DOHH2 (cell line): ENCODE data around the gene KCNIP4.
A peak's percentile ranks its signal among the peaks of the same experiment; 100 is the strongest.

Experiments used
- H3F3A ChIP-seq: fragments of 200-600 bp; sonication (generic), shearing (Covaris generic); 2 replicates; pipeline ENCODE4 v1.6.0; 2016; ENCODE audit warnings: antibody characterized with exemption, mild to moderate bottlenecking; ENCODE audit not compliant: control insufficient read depth, insufficient read depth
- H3K27ac ChIP-seq: fragments of 200-600 bp; sonication (generic); 2 replicates; pipeline ENCODE4 v1.5.1; 2014; ENCODE audit warnings: low read depth, mild to moderate bottlenecking, low read length, moderate library complexity
- H3K27me3 ChIP-seq: fragments of 200-600 bp; sonication (generic); 2 replicates; pipeline ENCODE4 v1.6.1; 2014; ENCODE audit warnings: mild to moderate bottlenecking, low read length, mixed read lengths; ENCODE audit not compliant: control insufficient read depth
- H3K36me3 ChIP-seq: fragments of 200-600 bp; sonication (generic); 2 replicates; pipeline ENCODE4 v1.6.1; 2014; ENCODE audit warnings: mild to moderate bottlenecking, low read length, moderate library complexity, mixed read lengths; ENCODE audit not compliant: control insufficient read depth
- H3K4me1 ChIP-seq: fragments of 200-600 bp; sonication (generic); 2 replicates; pipeline ENCODE4 v1.6.1; 2014; ENCODE audit warnings: mild to moderate bottlenecking, low read length, mixed read lengths; ENCODE audit not compliant: control insufficient read depth
- H3K4me2 ChIP-seq: fragments of 200-600 bp; sonication (generic); 2 replicates; pipeline ENCODE4 v1.6.0; 2014; ENCODE audit warnings: mild to moderate bottlenecking, low read length, moderate library complexity
- H3K4me3 ChIP-seq: fragments of 200-600 bp; sonication (generic); 2 replicates; pipeline ENCODE4 v1.5.1; 2014; ENCODE audit warnings: mild to moderate bottlenecking, low read length, mixed read lengths
- H3K79me2 ChIP-seq: fragments of 200-600 bp; sonication (generic); 2 replicates; pipeline ENCODE4 v1.6.1; 2014; ENCODE audit warnings: mild to moderate bottlenecking, low read length, mixed read lengths; ENCODE audit not compliant: control insufficient read depth
- H3K9me2 ChIP-seq: fragments of 200-600 bp; sonication (generic); replicated peaks from 2 replicates; pipeline ENCODE4 v1.6.1; 2014; ENCODE audit warnings: mild to moderate bottlenecking, low read length, mixed read lengths; ENCODE audit not compliant: control insufficient read depth
- H3K9me3 ChIP-seq: fragments of 200-600 bp; sonication (generic); 2 replicates; pipeline ENCODE4 v1.6.1; 2014; ENCODE audit warnings: antibody characterized with exemption, low read length, mixed read lengths; ENCODE audit not compliant: control insufficient read depth, insufficient read depth
- H4K20me1 ChIP-seq: fragments of 200-600 bp; sonication (generic); 2 replicates; pipeline ENCODE4 v1.6.0; 2014; ENCODE audit warnings: low read depth, mild to moderate bottlenecking, antibody characterized with exemption, low read length, moderate library complexity; ENCODE audit not compliant: control insufficient read depth, insufficient read depth
- EZH2phosphoT487 ChIP-seq: fragments of 200-600 bp; sonication (generic); IDR thresholded peaks from 2 replicates; pipeline ENCODE4 v1.6.1; 2017; ENCODE audit warnings: borderline replicate concordance, mild to moderate bottlenecking, antibody characterized with exemption, low read length, moderate library complexity, mixed read lengths
- TF ChIP-seq, protein P1 (sequence below): fragments of 200-600 bp; sonication (generic); IDR thresholded peaks from one replicate; pipeline ENCODE4 v1.5.1; 2014; ENCODE audit warnings: antibody characterized with exemption, mild to moderate bottlenecking, low read depth, low read length; ENCODE audit not compliant: poor library complexity, severe bottlenecking

The KCNIP4 gene

DNA sequence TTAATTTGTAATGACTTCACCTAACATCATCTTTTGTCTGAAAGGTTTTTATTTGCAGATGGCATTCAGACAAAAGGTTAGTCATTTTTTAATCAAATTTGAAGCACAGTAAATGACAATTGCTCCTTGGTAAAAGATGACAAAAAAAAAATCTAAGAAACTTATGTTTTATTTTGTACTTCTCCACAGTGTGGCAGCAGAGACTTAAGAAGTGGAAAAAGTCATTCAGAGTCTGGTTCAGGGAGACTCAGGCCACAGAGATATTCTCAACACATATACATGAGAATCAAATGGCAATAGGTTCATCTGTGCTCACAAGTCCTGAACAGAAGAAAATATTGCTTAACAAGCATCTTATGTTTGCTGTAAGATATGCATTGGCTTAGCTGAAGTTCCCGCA is 436.2 kb downstream of the KCNIP4 start:
- Histone ChIP-seq H3K9me2 (no peaks in the 10 kb centered on the region), H3K4me3 (no peak overlapping the region), H3K27ac (no peak overlapping the region), H3K9me3 (no peaks in the 10 kb centered on the region), H3K4me2 (no peak overlapping the region), H3F3A (no peaks in the 10 kb centered on the region), H3K79me2 (no peaks in the 10 kb centered on the region), H4K20me1 (no peaks in the 10 kb centered on the region), H3K36me3 (no peaks in the 10 kb centered on the region), H3K4me1 (no peaks in the 10 kb centered on the region), H3K27me3 (no peaks in the 10 kb centered on the region)
- TF ChIP-seq EZH2phosphoT487 = no peak
- TF ChIP-seq, protein P1, sequence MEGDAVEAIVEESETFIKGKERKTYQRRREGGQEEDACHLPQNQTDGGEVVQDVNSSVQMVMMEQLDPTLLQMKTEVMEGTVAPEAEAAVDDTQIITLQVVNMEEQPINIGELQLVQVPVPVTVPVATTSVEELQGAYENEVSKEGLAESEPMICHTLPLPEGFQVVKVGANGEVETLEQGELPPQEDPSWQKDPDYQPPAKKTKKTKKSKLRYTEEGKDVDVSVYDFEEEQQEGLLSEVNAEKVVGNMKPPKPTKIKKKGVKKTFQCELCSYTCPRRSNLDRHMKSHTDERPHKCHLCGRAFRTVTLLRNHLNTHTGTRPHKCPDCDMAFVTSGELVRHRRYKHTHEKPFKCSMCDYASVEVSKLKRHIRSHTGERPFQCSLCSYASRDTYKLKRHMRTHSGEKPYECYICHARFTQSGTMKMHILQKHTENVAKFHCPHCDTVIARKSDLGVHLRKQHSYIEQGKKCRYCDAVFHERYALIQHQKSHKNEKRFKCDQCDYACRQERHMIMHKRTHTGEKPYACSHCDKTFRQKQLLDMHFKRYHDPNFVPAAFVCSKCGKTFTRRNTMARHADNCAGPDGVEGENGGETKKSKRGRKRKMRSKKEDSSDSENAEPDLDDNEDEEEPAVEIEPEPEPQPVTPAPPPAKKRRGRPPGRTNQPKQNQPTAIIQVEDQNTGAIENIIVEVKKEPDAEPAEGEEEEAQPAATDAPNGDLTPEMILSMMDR = peak; percentile 30

DNA sequence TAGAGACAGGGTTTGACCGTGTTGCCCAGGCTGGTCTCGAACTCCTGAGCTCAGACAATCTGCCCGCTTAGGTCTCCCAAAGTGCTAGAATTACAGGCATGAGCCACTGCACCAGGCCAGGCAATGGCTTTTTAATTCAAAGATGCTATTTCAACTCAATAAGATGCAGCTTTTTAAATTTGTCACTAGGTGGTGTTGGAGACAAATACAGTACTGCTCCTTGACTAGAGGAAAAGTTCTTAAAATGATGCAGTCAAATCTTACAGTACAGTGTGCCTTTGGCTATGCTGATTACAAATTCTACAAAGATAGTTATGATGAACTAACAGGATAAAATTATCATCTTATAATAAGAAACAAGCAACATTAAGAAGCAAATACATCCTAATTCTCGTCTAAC is 441.1 kb downstream of the KCNIP4 start:
- Histone ChIP-seq H3K79me2 (no peaks in the 10 kb centered on the region), H3K36me3 (no peaks in the 10 kb centered on the region), H3F3A (no peaks in the 10 kb centered on the region), H3K4me3 (no peak overlapping the region), H4K20me1 (no peaks in the 10 kb centered on the region), H3K4me2 (no peak overlapping the region), H3K9me2 (no peaks in the 10 kb centered on the region), H3K9me3 (no peaks in the 10 kb centered on the region), H3K4me1 (no peaks in the 10 kb centered on the region), H3K27me3 (no peaks in the 10 kb centered on the region), H3K27ac (no peak overlapping the region)
- TF ChIP-seq EZH2phosphoT487 = no peak
- TF ChIP-seq, protein P1 = no peak

DNA sequence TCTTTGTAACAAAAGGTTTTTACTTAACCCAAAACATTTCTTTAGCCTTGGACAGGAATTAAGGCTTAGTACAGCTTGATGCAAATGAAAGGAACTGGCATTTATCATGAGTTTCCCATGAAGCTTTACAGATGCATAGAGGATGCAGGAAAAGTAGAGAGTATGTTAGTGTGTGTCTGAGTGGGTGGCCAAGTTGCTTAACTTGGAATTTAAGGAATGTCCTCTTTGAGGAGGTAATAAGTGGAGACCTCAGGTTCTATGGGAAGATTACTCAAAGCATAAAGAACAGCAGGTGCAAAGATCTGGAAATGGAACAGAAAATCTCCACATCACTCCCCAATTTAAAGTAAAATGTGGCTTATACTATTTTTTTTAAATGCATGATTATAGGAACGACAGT is 457.9 kb downstream of the KCNIP4 start:
- Histone ChIP-seq H4K20me1 (no peaks in the 10 kb centered on the region), H3K79me2 (no peaks in the 10 kb centered on the region), H3K4me2 (no peak overlapping the region), H3K27me3 (no peaks in the 10 kb centered on the region), H3K36me3 (no peaks in the 10 kb centered on the region), H3K4me1 (no peaks in the 10 kb centered on the region), H3K9me3 (no peaks in the 10 kb centered on the region), H3K9me2 (no peaks in the 10 kb centered on the region), H3K4me3 (no peak overlapping the region), H3K27ac (no peak overlapping the region), H3F3A (no peaks in the 10 kb centered on the region)
- TF ChIP-seq, protein P1 = no peak
- TF ChIP-seq EZH2phosphoT487 = no peak

DNA sequence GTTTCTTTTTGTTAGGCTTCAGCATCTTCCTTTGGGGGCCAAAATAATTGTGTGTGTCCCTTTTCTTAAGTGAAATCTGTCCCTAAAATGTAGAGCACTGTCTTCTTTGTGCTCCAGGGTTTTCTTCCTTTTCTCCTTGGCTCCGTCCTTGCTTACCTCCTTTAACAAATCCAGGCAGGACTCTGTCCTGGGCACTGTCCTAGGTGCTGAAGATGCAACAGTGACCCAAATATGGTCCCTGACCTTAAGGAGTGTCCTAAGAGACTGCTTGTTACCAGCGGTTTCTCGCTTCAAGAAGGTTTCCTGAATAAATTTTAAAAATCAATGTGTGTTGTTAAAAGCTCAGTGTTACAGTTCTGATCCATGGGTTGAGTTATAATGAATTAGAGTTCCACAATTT is 471.8 kb downstream of the KCNIP4 start:
- Histone ChIP-seq H3F3A (no peaks in the 10 kb centered on the region), H3K27ac (no peak overlapping the region), H3K4me3 (no peak overlapping the region), H4K20me1 (no peaks in the 10 kb centered on the region), H3K4me2 (no peak overlapping the region), H3K36me3 (no peaks in the 10 kb centered on the region), H3K9me2 (no peaks in the 10 kb centered on the region), H3K9me3 (no peaks in the 10 kb centered on the region), H3K27me3 (no peaks in the 10 kb centered on the region), H3K4me1 (no peaks in the 10 kb centered on the region), H3K79me2 (no peaks in the 10 kb centered on the region)
- no peak for TF ChIP-seq EZH2phosphoT487
